GM12865 (cell line): Measurements from ENCODE around the gene SCARB2.
A peak's percentile ranks its signal among the peaks of the same experiment; 100 is the strongest.

Experiments
- DNase-seq: peaks from one replicate; pipeline ENCODE4 v3.0.0; 2010; ENCODE audit warnings: low read depth
- H3K4me3 ChIP-seq: 2 replicates; pipeline ENCODE4 v1.5.1; 2011; ENCODE audit warnings: mild to moderate bottlenecking, low read depth, low read length, control low read depth
- TF ChIP-seq, protein P1 (sequence below): IDR thresholded peaks from 2 replicates; pipeline ENCODE4 v1.5.1; 2011; ENCODE audit warnings: low read length, control low read depth, low read depth, inconsistent platforms; ENCODE audit not compliant: insufficient read depth; ENCODE audit errors: missing control alignments

Gene SCARB2

DNA sequence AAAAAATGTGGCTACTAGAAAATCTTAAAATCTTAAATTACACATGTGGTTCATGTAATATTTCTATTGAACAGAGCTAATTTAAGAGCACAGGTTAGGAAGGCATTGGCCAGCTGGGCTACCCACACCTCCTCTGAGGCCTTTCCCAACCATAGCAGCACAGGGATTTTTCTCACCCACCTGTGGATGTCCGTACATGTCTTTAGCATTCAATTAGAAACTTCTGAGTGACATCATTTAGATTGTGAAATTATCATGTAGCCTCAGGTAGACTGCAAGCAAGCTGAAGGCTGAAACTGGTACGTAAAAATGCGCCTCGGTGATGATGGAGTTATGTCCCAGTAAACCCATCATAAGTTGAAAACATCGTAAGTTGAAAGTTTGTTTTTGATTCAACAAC, 31.2 kb downstream of the SCARB2 start:
- TF ChIP-seq, protein P1, sequence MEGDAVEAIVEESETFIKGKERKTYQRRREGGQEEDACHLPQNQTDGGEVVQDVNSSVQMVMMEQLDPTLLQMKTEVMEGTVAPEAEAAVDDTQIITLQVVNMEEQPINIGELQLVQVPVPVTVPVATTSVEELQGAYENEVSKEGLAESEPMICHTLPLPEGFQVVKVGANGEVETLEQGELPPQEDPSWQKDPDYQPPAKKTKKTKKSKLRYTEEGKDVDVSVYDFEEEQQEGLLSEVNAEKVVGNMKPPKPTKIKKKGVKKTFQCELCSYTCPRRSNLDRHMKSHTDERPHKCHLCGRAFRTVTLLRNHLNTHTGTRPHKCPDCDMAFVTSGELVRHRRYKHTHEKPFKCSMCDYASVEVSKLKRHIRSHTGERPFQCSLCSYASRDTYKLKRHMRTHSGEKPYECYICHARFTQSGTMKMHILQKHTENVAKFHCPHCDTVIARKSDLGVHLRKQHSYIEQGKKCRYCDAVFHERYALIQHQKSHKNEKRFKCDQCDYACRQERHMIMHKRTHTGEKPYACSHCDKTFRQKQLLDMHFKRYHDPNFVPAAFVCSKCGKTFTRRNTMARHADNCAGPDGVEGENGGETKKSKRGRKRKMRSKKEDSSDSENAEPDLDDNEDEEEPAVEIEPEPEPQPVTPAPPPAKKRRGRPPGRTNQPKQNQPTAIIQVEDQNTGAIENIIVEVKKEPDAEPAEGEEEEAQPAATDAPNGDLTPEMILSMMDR: no peak
- no peak for DNase-seq
- H3K4me3 ChIP-seq: no peak overlapping the region

DNA sequence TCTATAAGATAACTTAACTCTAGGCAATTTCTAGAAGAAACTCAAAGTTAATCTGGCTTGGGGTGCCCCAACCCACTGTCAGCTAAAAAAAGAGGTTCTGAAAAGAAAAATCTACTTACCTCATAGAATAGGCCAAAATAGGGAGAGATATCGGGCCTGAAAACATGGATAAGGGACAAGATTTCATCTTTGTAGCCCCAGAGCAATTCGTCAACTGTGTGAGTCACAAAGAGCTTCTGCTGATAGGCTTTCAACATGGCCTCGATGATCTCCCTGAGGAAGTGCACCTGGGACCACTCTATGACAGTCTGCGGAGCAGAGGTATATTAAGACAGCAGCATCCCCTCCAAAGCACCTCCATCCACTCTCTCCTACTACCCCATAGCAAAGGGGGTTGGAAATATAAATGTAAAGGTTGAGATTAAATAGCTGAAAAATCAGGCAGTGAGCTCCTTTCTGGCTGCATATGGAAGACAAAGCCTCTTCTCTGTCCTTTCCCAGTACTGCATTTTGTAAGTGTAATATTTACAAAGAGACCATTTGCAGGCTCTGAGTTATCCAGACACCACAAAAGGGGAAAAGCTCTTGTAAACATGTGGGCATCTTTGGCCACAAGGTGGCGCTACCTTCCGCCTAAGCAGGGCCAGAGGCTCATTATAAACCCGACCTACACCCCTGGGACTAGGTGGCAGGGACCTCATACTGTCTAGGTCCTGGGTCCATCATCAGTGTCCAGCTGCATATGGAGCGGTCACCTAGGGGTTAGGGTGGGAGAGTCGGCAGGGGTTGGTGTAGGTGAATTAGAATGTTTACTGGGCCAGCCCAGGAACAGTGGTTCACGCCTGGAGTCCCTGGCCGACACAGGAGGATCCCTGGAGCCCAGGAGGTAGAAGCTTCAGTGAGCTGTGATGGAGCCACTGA, 34.0 kb downstream of the SCARB2 start:
- TF ChIP-seq, protein P1: peak; percentile 85
- peak; percentile 92 for DNase-seq
- no peak overlapping the region for H3K4me3 ChIP-seq

DNA sequence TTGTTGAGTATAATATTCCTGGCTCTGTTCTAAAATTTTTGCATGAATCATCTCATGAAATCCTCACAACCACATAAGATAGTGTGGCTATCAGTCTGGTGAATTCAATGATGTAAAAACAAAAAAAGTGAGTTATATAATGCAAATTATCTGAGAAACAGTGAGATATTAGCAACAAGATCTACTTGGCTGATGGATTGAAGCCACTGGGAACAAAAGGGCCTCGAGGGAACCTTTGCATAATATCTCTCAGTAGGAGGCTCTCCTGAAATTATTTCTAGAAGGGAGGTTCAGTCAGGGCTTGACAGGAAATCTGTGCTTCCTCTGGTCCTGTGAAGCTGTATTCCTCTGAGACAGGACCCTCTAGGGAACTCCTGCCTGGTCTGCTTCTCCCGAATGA, 35.3 kb downstream of the SCARB2 start:
- no peak overlapping the region for H3K4me3 ChIP-seq
- DNase-seq: no peak
- TF ChIP-seq, protein P1: no peak

DNA sequence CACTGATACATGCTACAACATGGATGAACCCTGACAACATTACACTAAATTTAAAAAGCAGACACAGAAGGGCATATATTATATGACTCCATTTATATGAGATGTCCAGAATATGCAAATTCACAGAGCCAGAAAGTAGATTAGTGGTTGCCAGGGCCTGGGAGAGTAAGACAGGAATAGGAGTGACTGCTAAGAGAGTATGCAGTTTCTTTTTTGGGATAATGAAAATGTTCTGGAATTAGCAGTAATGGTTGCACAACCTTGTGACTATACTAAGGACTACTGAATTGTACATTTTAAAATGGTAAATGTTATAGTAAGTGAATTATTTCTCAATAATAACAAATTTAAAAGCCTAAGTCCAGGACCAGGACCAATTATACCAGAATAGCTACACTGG, 35.9 kb downstream of the SCARB2 start:
- DNase-seq: no peak
- H3K4me3 ChIP-seq: no peak overlapping the region
- TF ChIP-seq, protein P1: no peak

DNA sequence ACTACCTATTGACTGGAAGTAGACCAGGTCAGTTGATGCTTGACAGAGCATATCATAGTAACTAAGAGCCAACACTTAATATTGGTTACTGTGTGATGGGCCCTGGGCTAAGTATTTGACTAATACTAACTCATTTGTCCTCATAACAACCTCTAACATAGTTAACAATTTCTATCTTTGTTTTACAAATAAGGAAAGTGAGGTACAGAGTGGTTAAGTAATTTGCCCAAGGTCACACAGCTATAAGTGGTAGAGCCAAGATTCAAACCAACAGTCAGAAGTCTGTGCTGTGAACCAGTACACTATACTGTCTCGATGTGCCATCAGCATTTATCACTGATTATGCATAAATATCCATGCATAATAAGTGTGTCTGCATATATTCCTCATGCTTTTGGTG, 38.3 kb downstream of the SCARB2 start:
- H3K4me3 ChIP-seq: no peak overlapping the region
- TF ChIP-seq, protein P1: no peak

DNA sequence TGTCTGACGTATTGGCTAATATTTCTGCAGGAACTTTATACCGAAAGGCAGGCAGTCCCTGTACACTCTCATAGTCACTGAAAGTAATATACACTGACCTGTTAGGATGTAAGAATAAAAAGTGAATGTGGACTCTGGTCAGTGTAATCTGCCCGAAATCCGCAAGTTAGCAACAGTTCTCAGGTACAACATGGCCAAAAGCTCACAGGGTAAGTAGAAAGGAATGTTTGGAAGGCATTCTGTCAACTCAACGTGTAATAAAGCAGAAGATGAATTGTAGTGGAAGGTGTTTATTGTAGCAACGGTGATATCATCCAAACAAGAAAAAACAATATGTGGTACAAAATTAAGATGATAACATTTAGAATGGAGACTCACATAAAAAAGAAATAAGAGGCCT, 39.4 kb downstream of the SCARB2 start:
- TF ChIP-seq, protein P1: no peak
- DNase-seq: no peak
- H3K4me3 ChIP-seq: no peak overlapping the region

More for the DNA sequence above, 38.3 kb downstream of the SCARB2 start:
- no peak for DNase-seq

DNA sequence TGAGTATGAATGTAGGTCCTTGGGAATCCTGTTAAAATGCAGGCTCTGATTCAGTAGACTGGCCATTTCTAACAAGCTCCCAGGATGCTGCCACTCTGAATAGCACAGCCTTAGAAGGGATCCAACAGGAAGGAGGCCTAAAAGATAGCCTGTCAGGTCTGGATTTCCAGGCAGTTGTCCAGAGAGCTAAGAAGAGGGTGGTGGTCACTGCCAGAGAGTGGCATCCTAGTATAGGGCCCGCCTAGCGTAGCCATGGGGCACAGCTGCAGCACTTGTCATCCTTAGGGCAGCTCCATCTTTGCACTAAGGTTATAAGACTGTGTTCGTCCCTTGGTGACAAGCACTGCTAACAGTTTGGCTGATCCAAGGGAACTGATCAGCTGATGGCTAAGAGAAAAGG, 44.9 kb downstream of the SCARB2 start:
- no peak overlapping the region for H3K4me3 ChIP-seq
- no peak for DNase-seq
- TF ChIP-seq, protein P1: no peak
